Heart right ventricle (tissue), 16 donors: ENCODE results near the gene SENP6. TPM values are rescaled to one million over a fixed set of nuclear protein-coding genes. Genes with fewer than 3 reads are reported as not detected.
A peak's percentile ranks its signal among the peaks of the same experiment; 100 is the strongest.

Experiments used
- ATAC-seq, 8 donors: fragments of 200-7000 bp; cut with Tn5 transposase; one replicate each; pipeline ENCODE4 v1.9.1; 2020; ENCODE audit warnings: mild to moderate bottlenecking in 8 of 8, moderate library complexity in 8 of 8, moderate number of reproducible peaks in 1 of 8
- DNase-seq, 2 donors: peaks; one replicate each; pipeline ENCODE4 v3.0.0-alpha.2; 2020
- H3K27ac ChIP-seq, 10 donors: fragments of 200-600 bp; sonication (generic) in 2 of 10; one replicate each; pipeline versions ENCODE4 v1.5.0 to v1.8.0; 2020 to 2022; ENCODE audit warnings: mild to moderate bottlenecking in 3 of 10
- H3K27me3 ChIP-seq, 7 donors: fragments of 200-600 bp; one replicate each; pipeline ENCODE4 v1.8.0; 2021 to 2022; ENCODE audit warnings: mild to moderate bottlenecking in 2 of 7
- H3K36me3 ChIP-seq, 9 donors: fragments of 200-600 bp; sonication (generic) in 1 of 9; one replicate each; pipeline versions ENCODE4 v1.5.0 to v1.8.0; 2020 to 2022; ENCODE audit warnings: mild to moderate bottlenecking in 2 of 9
- H3K4me1 ChIP-seq, 9 donors: fragments of 200-600 bp; sonication (generic) in 1 of 9; one replicate each; pipeline versions ENCODE4 v1.5.0 to v1.8.0; 2020 to 2022; ENCODE audit warnings: mild to moderate bottlenecking in 4 of 9
- H3K4me3 ChIP-seq, 10 donors: fragments of 200-600 bp; sonication (generic) in 2 of 10; one replicate each; pipeline versions ENCODE4 v1.5.0 to v1.8.0; 2020 to 2022; ENCODE audit warnings: mild to moderate bottlenecking in 7 of 10, moderate library complexity in 2 of 10
- H3K9me3 ChIP-seq, 11 donors: fragments of 200-600 bp in 10 of 11; sonication (generic) in 2 of 11; one replicate each; pipeline versions ENCODE4 v1.5.0 to v1.8.0; 2013 to 2022; ENCODE audit warnings: mild to moderate bottlenecking in 2 of 11, control low read depth in 1 of 11, moderate library complexity in 1 of 11
- CTCF ChIP-seq, 9 donors: fragments of 200-600 bp; sonication (generic) in 2 of 9; IDR thresholded peaks; one replicate each; pipeline versions ENCODE4 v1.5.0 to v1.8.0; 2021 to 2022; ENCODE audit warnings: antibody characterized with exemption in 9 of 9, mild to moderate bottlenecking in 5 of 9, moderate library complexity in 1 of 9
- WGBS, 2 donors: extraction: QIAGEN DNeasy Blood & Tissue Kit; methylation state at CpG; one replicate each; pipeline ENCODE4 v1.1.7; 2013; ENCODE audit warnings: inconsistent platforms in 1 of 2; 5-methylcytosine and 5-hydroxymethylcytosine counted together
- intact Hi-C, 10 donors: fragments of 100-400 bp; cut with DNase I; formaldehyde crosslinking; loops; one replicate each; pipeline versions ENCODE4 v1.11.1 to v1.14.2; 2022
- polyA plus RNA-seq, 2 donors: library from polyadenylated mRNA; stranded (reverse); fragments of 200-250 nt; gene quantifications; one replicate each; pipeline ENCODE4 v1.2.3, GENCODE V29; 2013
- total RNA-seq, 10 donors: library from RNA; stranded (reverse); fragmentation: NEBNext Ultra II Directional in 3 of 10; extraction: Animal tissue kit (Norgen Biotek cat#: 25700) in 3 of 10; gene quantifications; one replicate each; pipeline versions ENCODE4 v1.2.1 to v1.2.4, GENCODE V29; 2021 to 2023
- donor health status: Arrhythmogenic right ventricular cardiomyopathy.
- donor health status: ischemic (EF 13 %, LVEDD 7.1; RV severe dilation, severe dysfunction).
- donor health status: healthy with polysubstance abuse.
- donor health status: DM: no; HTN: yes; CAD: no.
- donor health status: DM: no; HTN: no; CAD: no.
- donor health status: ischemic (EF 25% LVEDD 6.9; RV normal size, moderate dysfunction).
- donor health status: ischemic (EF 25% LVEDD 5.7; RV mildly dilated, moderate dysfunction).
- donor health status: healthy.
- donor health status: DM: yes; HTN: yes; CAD: no.
- donor health status: Ischemic cardiomyopathy.
- donor health status: ischemic (EF 35%, LVEDD 5.7; RV mildly dilated, moderate dysfunction).
- donor health status: nonischemic (EF 11% LVEDD 7.7; RV severe dilation, severe dysfunction).
- donor health status: DM: yes; HTN: yes; CAD: no.
- donor health status: PGD.
- donor health status: ischemic (EF 29% LVEDD 5.4; RV normal size, mild dysfunction).
- donor health status: nonischemic (EF 23%, LVEDD 6.1; RV moderate dilation, normal function).

Gene SENP6
- total and polyA plus RNA-seq, 12 donors: 14.1 to 72.5 (median 62.2) TPM

- Histone ChIP-seq H3K4me1 (peaks cover 3 to 98% (median 77%) of the 10 kb centered on the region in 9 donors), H3K27me3 (no peaks in the 10 kb centered on the region), H3K36me3 (peaks cover 0 to 6% (median 0%) of the 10 kb centered on the region in 9 donors), H3K4me3 (peak overlapping the region in 1 of 10 donors; percentile 0), H3K9me3 (peaks cover 0 to 5% (median 0%) of the 10 kb centered on the region in 11 donors), H3K27ac (peak overlapping the region in 6 of 10 donors; percentile 2 to 65 (median 27))
- no peak for TF ChIP-seq CTCF (IDR thresholded peaks at IDR 0.05)
- ATAC-seq (peak in 5 of 8 donors; percentile 31 to 50 (median 35)), DNase-seq (no peak)
- intact Hi-C loops: loop anchor here in 1 of 10 donors (10.0 kb wide), 1 partner anchor 324 kb away; the partner anchor contains the start of gene TMEM30A
- 48 to 50% methylated on average over 4 of the region's 4 CpGs for WGBS, 2 donors
Measured at GRCh38 chr6:75608956-75609533, 7.4 kb downstream of the SENP6 start.

GRCh38 chr6:75609639-75610590 lies 8.2 kb downstream of the SENP6 start:
- Histone ChIP-seq H3K36me3 (peaks cover 0 to 5% (median 0%) of the 10 kb centered on the region in 9 donors), H3K4me1 (peaks cover 3 to 98% (median 80%) of the 10 kb centered on the region in 9 donors), H3K9me3 (no peaks in the 10 kb centered on the region), H3K27me3 (no peaks in the 10 kb centered on the region), H3K27ac (peak overlapping the region in 3 of 10 donors; percentile 20 to 65 (median 63)), H3K4me3 (no peak overlapping the region)
- WGBS, 2 donors: 87 to 94% methylated on average over 6 of the region's 6 CpGs
- no peak for TF ChIP-seq CTCF (IDR thresholded peaks at IDR 0.05)
- intact Hi-C loops: loop anchor here in 1 of 10 donors (10.0 kb wide), 1 partner anchor 325 kb away; the partner anchor contains the start of gene TMEM30A
- ATAC-seq (no peak), DNase-seq (no peak)

- TF ChIP-seq CTCF (IDR thresholded peaks at IDR 0.05): no peak
- WGBS, 2 donors: 43 to 50% methylated on average over 2 of the region's 2 CpGs
- H3K27me3 ChIP-seq: no peaks in the 10 kb centered on the region
- H3K36me3 ChIP-seq: no peaks in the 10 kb centered on the region
- DNase-seq (no peak), ATAC-seq (no peak)
- no peaks in the 10 kb centered on the region for H3K9me3 ChIP-seq
- H3K27ac ChIP-seq: peak overlapping the region in 2 of 10 donors; percentile 13 to 55
- intact Hi-C loops: no loop called here
- no peak overlapping the region for H3K4me3 ChIP-seq
- peaks cover 3 to 98% (median 86%) of the 10 kb centered on the region in 9 donors for H3K4me1 ChIP-seq
Measured at GRCh38 chr6:75611011-75611701, 9.5 kb downstream of the SENP6 start.
